AG08395 (cell line): ENCODE results near the gene MRPL12.

Experiments
- DNase-seq: peaks from one replicate; pipeline ENCODE4 v3.0.0; 2012; ENCODE audit warnings: mixed read lengths, low spot score

Gene MRPL12

DNA sequence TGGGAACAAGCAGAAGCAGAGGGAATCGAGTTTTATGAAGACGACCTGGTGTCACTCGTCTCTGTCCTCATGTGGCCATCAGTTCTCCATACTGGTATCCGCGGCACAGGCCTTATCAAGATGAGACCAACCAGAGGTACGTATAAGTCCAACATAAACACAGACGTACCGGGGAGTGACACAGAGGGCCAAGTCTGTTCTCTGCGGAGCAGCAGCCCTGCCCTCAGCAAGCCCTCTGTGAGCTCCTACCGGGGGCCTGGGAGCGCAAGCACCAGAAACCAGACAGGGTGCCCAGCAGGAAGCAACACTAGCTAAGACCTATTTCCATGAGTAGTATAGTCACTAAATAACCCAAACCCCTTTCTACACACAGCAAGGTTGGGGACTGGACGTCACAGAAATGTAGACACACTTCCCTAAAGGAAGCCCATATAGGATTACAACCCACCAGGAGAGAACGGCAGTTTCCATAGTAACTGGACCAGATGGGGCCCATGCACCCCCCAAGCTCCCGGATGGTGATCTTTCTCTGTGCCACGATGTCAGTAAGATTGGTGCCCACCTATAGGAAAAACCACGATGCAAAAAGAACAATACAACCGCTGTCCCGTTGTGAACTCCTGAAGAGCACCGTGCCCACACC is 20.5 kb upstream of the MRPL12 start:
- DNase-seq: no peak

DNA sequence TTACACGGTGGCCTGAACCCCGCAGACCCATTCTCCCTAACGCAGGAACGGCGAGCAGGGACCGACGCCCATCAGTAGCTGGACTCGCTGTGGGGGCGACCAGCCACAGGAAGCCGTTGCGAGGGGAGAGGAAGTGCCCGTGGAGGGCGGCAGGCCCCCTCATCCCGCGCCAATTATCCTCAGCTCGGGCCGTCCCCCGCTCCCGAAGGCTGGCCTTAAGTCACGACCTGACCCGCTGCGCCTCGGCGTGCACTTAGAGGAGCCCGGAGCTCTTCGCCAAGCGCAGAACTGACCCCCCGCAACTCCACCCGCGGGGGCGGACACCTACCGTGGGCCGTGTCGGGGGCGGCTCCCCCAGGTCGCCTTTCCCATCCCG is 20.0 kb upstream of the MRPL12 start:
- no peak for DNase-seq

DNA sequence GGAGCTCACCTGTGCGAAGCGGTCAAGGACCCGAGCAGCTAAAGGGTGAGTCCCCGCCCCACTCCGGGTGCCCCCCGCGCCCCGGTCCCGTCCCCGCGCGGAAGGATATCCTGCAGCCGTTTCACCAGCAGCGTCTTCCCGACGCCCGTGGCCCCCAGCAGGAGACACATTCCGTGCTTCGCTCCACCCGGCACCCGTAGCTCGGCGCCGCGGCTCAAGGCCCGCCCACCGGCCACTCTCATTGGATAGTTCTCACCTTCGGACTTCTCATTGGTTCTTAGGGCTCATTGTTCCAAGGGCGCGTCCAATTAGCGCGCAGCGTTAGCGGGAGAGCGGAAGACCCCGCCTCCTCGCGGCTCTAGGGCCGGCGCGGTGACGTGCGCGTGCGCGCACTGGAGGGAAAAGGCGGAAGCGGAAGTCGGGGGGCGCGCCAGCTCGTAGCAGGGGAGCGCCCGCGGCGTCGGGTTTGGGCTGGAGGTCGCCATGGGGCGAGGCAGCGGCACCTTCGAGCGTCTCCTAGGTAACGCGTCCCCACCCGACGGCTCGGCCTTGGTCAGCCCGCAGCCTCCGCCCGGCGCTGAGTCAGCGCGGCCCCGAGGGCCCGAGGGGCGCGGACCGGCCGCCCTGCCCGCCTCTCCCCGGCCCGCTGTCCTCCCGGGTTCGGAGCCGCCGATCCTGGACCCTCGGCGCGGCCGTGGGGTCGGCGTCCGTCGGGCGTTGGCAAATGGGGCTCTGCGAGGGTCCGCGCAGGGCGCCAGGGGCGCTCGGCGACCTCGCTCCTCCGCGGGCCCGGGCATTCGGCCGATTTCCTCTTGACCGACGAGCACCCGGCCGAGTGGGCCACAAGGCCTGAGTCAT is 19.4 kb upstream of the MRPL12 start, which contains the start of the genes ARL16 and HGS:
TSS of gene ARL16 (minus strand) at position 214 of the 858 bp plus-strand sequence. CDS start at position 170, 44 bp downstream.
TSS of gene HGS (plus strand) at position 428 of the 858 bp plus-strand sequence. CDS start at position 484, 56 bp downstream.
- DNase-seq: peak; percentile 100

DNA sequence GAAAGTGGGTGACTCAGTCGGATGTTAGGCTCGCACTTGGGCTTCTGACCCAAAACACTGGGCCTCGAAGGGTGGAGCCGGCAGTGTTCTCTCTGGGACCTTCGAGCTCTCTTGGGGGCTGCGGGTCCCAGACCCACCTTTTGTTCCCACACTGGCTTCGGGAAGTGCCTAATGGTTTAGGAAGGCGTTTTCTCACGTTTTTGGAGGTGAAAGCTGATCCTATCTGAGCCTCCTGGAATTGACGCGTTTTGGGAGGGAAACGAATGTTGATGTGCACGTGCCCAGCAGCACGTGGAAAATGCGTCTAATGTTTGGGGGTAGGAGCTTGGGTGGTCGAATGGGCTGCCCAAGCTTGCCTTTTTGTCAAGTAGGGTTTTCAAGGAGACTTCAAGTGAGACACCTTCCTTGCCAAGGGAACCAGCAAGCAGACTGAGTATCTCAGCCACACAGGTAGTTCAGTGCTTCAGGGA is 18.7 kb upstream of the MRPL12 start:
- DNase-seq: peak; percentile 89

DNA sequence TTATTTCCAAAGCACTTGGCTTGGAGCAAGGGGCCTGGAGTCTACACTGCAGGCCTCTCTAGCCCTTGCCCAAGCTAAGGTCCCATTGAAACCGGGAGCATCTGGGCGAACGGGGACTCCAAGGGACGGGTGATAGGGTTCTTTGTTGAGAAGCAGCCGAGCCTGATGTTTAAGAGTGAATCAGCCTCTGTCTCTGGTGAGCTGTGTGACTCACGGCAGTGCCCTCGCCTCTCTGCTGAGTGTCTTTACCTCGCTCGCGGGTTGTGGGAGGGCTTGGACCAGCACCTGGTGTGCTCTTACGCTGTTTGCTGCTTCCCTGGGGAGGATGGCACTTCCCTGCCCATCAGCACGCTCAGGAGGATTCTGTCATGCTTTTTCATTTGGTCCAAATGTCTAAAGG is 18.1 kb upstream of the MRPL12 start:
- DNase-seq: peak; percentile 69

DNA sequence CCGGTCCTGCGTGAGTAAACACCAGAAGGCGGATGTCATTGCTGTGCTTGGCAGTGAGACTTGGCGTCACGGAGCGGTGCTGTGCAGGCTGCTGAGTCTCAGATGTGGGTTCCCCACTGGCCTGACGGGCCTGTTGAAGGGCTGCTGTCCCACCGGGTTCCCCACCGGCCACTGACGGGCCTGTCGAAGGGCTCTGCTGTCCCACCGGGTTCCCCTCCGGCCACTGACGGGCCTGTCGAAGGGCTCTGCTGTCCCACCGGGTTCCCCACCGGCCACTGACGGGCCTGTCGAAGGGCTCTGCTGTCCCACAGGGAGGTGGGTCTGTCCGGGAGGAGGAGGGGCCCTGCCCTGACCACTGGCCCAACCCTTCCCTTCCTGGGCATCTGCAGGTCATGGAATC is 16.6 kb upstream of the MRPL12 start:
- DNase-seq: no peak

DNA sequence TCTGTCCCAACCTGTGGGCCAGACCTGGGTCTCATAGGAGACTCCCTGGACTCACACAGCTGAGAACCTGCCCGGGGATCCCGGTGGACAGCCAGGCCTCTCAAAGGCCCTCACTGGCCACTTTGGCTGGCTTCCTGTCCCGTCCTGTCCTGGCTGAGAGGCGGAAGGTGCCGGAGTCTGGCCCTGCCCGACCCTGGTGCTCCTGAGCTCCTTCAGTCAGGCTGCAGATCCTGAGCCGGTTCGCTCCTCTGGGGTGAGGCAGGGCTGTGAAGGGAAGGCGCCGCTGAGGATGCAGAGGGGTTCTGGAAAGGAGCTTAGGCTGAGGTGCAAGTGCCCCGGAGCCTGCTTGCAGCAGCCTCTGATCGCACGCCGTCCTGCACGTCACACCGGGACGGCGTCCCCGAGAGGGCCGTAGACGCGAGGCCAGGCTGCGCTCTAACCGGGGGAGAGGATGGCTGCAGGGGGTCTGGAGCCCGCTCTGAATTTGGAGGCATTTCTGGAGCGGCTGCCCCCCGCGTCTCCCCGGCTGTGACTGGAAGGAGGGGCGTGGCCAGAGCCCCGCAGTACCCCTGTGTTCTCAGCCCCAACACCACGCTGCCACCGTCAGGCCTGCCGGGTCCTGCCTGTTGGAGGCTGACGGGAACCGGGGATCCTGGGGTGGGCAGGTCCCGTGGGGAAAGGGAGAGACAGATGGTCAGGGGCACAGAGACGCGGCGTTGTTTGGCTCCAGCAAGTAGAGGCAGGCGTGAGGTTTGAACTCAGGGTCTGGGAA is 15.2 kb upstream of the MRPL12 start:
- DNase-seq: no peak

DNA sequence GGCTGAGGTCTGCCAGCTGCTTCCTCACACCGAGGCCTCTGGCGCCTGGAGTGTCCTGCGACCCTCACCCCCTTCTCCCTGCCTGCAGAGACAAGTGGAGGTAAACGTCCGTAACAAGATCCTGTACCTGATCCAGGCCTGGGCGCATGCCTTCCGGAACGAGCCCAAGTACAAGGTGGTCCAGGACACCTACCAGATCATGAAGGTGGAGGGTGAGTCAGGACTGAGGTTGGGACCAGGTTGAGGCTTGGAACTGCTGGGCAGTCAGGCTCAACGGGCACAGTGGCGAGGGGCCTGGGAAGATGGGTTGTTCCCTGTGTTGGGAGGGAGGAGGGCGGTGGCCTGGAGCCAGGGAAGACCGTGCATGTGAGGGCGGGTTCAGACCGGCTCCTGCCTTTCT is 14.6 kb upstream of the MRPL12 start:
- DNase-seq: no peak

DNA sequence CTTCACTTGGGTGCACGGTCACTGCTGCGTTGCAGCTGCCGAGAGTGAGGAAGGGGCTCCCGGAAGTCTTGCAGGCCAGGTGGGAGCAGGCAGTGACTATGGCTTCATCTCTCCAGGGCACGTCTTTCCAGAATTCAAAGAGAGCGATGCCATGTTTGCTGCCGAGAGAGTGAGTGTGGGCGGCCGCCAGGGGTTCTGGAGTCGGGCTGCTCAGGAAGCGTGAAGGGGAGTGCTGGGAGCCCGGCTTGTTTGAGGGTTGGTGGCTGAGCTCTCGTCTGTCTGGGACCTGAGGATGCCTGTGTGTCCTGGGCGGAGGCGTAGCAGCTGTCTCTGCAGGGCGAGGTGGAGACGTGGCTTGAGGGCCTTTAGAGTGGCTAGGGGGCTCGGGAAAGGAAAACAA is 13.1 kb upstream of the MRPL12 start:
- DNase-seq: no peak

DNA sequence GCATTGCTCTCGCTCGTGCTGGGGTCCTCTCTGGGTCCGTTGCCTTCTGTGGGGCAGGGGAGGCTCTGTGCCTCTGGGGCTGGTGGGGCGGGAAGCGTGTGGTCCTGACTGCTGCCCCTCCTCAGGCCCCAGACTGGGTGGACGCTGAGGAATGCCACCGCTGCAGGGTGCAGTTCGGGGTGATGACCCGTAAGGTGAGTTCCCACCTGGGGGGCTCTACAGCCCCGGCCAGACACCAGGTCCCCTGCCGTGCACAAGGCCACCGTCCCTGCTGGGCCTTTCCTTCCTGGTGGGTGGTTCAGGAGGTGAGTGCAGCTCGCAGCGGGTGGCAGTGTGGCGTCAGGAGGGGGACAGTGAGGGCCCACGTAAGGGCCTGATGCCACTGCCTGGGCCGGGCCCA is 12.6 kb upstream of the MRPL12 start:
- DNase-seq: no peak

DNA sequence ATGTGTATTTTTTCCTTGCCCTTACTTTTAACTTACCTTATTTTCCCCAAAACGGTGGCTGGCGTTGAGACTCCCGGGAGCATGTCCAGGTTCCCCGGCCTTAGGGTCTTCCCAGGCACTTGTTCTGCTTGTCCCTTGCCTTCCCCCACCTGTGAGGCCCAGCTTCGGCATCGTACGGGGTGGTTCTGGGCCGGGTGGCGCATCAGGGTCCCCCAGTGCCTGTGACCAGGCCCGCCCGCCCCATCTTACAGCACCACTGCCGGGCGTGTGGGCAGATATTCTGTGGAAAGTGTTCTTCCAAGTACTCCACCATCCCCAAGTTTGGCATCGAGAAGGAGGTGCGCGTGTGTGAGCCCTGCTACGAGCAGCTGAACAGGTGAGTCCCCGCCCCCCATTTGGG is 12.0 kb upstream of the MRPL12 start:
- DNase-seq: no peak

DNA sequence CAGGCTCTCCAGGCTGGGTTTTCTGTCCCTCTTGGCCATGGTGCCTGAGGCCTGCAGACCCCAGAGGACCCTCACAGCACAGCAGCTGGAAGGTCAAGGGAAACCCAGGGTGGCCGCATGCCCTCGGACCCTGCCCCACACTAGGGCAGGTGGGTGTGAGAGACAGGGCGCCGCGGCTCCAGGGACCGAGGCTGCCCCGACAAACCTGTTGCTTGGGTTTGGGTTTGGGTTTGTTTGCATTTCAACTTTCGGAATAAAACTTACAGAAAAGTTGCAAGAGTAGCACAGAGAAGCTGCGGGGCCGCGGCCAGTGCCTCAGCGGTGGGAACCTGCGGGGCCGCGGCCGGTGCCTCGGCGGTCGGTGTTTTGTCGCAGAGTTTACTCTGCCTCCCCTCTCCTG is 11.6 kb upstream of the MRPL12 start:
- DNase-seq: no peak

DNA sequence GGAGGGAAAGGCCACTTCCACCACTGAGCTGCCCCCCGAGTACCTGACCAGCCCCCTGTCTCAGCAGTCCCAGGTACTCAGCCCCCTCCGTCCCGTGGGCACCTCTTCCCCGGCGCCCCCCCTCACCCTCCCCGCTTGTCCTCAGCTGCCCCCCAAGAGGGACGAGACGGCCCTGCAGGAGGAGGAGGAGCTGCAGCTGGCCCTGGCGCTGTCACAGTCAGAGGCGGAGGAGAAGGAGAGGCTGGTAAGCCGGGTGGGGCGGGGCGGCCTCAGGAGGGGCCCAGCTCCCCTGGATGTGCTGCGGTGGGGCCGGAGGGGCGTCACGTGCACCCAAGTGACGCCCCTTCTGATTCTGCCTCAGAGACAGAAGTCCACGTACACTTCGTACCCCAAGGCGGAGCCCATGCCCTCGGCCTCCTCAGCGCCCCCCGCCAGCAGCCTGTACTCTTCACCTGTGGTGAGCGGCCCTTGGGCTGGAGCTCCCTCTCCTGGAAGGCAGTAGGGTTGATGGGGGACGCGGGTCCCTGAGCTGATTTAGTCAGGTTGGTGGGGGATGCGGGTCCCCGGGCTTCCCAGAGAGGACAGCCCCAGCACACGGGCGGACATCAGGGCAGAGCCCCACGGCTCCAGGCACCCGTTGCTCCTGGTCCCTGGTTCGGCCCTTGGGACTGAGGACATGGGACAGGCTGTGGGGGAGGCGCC is 9.5 kb upstream of the MRPL12 start:
- no peak for DNase-seq

DNA sequence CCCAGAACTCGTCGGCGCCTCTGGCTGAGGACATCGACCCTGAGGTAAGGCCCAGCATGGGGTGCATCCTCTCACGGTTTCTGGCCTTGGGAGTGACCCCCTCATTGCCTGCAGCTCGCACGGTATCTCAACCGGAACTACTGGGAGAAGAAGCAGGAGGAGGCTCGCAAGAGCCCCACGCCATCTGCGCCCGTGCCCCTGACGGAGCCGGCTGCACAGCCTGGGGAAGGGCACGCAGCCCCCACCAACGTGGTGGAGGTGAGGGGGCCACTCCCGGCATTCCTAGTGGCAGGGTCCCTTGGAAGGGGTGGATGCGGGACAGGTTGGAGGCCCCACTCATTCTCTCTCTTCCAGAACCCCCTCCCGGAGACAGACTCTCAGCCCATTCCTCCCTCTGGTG is 8.4 kb upstream of the MRPL12 start:
- no peak for DNase-seq

DNA sequence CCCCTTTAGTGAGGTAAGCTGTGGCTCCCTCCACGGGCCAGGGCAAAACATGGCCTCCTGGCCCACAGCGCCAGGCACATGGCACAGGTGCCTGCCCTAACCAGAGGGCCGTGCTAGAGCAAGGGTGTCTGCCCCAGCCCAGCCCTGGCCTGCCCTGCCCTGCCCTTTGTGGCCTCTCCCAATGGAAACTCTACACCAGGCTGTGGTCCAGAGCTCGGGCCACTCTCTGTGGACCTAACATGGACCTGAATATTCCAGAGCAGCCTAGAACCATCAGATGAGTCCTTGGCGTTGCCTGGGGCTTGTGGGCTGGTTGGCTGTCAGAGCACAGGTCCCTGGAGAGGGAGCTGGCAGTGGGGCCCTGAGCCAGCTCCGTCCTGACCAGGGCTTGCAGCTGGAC is 8.0 kb upstream of the MRPL12 start:
- no peak for DNase-seq

DNA sequence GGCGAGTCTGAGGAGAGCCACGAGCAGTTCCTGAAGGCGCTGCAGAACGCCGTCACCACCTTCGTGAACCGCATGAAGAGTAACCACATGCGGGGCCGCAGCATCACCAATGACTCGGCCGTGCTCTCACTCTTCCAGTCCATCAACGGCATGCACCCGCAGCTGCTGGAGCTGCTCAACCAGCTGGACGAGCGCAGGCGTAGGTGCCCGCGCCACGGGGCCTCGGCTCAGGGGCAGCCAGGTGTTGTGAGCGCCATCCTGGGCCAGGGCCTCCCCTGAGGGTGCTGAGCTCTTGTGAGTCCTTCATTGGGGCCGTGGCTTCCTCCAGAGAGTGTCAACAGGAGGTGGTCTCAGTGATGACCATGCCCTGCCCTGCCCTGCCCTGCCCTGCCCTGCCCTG is 7.4 kb upstream of the MRPL12 start:
- no peak for DNase-seq

DNA sequence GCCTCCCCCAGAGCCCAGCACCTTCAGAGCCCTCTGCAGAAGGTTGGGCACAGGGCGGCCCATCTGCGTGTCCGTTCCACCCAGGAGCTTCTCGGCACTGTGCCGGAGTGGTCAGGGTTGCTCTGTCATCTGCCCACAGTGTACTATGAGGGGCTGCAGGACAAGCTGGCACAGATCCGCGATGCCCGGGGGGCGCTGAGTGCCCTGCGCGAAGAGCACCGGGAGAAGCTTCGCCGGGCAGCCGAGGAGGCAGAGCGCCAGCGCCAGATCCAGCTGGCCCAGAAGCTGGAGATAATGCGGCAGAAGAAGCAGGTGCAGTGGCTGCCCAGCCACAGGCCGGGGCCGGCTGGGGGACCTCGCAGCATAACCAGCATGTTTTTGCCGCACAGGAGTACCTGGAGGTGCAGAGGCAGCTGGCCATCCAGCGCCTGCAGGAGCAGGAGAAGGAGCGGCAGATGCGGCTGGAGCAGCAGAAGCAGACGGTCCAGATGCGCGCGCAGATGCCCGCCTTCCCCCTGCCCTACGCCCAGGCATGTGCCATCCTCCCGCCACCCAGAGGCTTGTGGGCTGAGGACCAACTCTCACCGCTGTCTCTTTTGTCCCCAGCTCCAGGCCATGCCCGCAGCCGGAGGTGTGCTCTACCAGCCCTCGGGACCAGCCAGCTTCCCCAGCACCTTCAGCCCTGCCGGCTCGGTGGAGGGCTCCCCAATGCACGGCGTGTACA is 6.8 kb upstream of the MRPL12 start:
- DNase-seq: no peak

DNA sequence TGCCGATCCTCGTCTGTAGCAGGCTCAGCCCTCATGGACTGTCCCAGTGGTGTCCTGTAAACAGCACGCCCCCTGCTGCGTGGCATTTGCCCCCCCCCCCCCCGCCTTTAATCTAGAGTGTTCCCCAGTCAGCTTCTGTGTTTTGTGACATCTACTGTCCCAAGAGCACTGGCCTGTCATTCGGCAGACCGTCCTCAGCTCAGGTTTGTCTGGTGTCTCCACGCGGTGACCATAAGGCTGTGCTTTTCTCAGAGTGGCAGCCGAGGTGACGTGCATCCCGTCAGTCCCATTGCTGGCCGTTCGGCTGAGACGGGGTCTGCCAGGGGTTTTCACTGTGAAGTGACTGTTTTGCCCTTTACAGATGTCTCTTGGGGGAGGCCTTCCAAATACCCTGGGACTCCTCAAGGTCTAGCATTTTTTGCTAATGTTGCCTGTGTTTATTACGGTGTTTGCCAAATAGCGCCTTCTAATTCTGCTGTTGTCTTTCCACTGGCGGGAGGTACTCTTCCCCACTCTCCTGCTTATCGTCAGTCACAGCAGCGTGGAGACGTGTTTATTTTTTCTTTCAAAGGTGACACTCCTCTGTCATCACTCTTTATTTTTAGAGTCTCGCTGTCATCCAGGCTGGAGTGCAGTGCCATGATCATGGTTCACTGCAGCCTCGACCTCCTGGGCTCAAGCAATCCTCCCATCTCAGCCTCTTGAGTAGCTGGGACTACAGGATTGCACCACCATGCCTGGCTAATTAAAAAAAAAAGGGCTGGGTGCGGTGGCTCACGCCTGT is 5.7 kb upstream of the MRPL12 start:
- no peak for DNase-seq

DNA sequence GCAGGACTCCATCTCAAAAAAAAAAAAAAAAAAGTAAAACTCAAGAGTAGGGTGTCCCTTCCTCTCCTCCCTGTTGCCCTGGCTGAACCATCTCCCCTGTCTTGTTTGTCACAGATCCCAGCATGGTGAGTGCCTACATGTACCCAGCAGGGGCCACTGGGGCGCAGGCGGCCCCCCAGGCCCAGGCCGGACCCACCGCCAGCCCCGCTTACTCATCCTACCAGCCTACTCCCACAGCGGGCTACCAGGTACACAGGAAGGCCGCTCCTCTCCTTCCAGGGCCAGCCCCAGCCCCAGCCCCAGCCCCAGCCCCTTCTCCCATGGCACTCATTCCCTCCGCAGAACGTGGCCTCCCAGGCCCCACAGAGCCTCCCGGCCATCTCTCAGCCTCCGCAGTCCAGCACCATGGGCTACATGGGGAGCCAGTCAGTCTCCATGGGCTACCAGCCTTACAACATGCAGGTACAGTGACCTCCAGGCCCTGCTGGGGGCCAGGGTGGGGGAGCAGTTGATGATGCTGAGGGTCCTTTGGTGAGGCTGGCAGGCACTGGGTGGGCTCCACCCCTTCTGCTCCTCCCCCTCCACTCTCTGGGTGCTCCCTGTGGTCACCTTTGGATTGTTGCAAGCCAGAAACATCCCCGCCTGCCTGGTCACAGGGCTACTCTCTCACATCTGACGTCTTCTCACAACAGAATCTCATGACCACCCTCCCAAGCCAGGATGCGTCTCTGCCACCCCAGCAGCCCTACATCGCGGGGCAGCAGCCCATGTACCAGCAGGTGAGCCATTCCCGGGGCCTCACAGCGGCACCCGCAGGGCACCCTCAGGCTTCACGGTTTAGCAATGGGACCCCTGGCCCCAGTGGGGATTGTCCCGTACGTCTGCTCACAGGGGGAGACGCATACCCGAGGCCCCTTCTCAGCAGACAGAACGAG is 2.5 kb upstream of the MRPL12 start:
- DNase-seq: no peak
